ENCODE results near the gene ACOD1. TPM values are rescaled to one million over a fixed set of nuclear protein-coding genes. Genes with fewer than 3 reads are reported as not detected.

Gene ACOD1
- total RNA-seq (2016; rRNA removed; fragmentation: Illumina TruSeq; extraction: Trizol): not detected in 2 replicates
- total RNA-seq (2016; cell fraction: cytosol; rRNA removed; fragmentation: Illumina TruSeq; extraction: Trizol; ENCODE audit: low read depth): not detected in 2 replicates
- total RNA-seq (2016; cell fraction: insoluble cytoplasmic fraction; rRNA removed; fragmentation: Illumina TruSeq; extraction: Trizol): not detected in 2 replicates
- not detected in 2 replicates for total RNA-seq (2016; cell fraction: membrane; rRNA removed; fragmentation: Illumina TruSeq; extraction: Trizol)
- total RNA-seq (2016; cell fraction: nucleus; rRNA removed; fragmentation: Illumina TruSeq; extraction: Trizol): not detected in 2 replicates
- polyA plus RNA-seq (2011; rRNA removed): not detected in 2 replicates
- not detected in 2 replicates for polyA plus RNA-seq (2011; cell fraction: cytosol; rRNA removed)
- polyA plus RNA-seq (2011; cell fraction: nucleus; rRNA removed): not detected in 2 replicates
- not detected in 2 replicates for polyA plus RNA-seq (2012)
- not detected in 2 replicates for polyA plus RNA-seq (2016; cell fraction: cytosol; fragmentation: Illumina TruSeq; extraction: Trizol; ENCODE audit: low read depth)
- not detected in 2 replicates for polyA plus RNA-seq (2016; cell fraction: insoluble cytoplasmic fraction; fragmentation: Illumina TruSeq; extraction: Trizol; ENCODE audit: low read depth)
- polyA plus RNA-seq (2016; cell fraction: membrane; fragmentation: Illumina TruSeq; extraction: Trizol; ENCODE audit: low read depth): not detected in 2 replicates
- not detected in 2 replicates for polyA plus RNA-seq (2016; cell fraction: nucleus; fragmentation: Illumina TruSeq; extraction: Trizol; ENCODE audit: insufficient read depth, low read depth)
- polyA minus RNA-seq (2011; rRNA and poly(A)+ RNA removed; ENCODE audit: low replicate concordance): not detected in 2 replicates
- not detected in 2 replicates for polyA minus RNA-seq (2011; cell fraction: cytosol; rRNA and poly(A)+ RNA removed)
- not detected in 2 replicates for polyA minus RNA-seq (2011; cell fraction: nucleus; rRNA and poly(A)+ RNA removed)
- Bru-seq, nascent RNA: not detected
- BruChase-seq, experiment 1, labeled RNA remaining after a 6-hour chase: not detected
- BruChase-seq, experiment 2, labeled RNA remaining after a 2-hour chase: not detected
- long read RNA-seq, experiment 1: 0 reads
- long read RNA-seq, experiment 2: 0 reads

DNA sequence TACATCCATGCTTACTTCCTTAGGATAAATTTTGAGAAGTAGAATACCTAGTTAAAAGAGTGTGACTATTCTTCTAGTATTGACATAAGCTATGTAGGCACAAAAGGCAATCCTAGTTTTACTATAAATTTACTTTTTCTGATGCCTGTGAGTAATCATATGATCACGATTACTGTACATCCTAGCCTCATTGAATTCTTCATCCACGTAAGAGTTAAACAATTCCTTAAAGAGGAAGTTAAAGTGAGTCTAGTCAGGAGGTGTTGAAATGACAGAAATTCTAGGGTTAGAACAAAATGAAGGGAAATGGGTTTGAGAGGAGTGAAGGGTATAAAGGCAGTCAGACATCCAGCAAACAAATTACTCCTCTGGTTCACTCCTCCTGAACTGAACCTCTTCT lies at the start of gene ACOD1:
TSS of gene ACOD1 (plus strand) at position 363 of the 400 bp plus-strand sequence. CDS start 48 bp downstream, outside the sequence.
- FAIRE-seq: no peak
- Histone ChIP-seq H2AFZ (ENCODE audit: low read length) (no peak within 1 kb of the TSS), H3K27me3 (ENCODE audit: control insufficient read depth in 1 of 2, insufficient read depth in 2 of 2, low read length in 2 of 2) (no peaks in the 10 kb centered on the region; a peak in 1 of 5 replicates), H3K4me3 (replicated peaks in 1 of 3; ENCODE audit: insufficient read depth in 1 of 3, low read depth in 2 of 3, low read length in 3 of 3) (no peak within 1 kb of the TSS), H3K79me2 (ENCODE audit: insufficient read depth, low read length) (no peaks in the 10 kb centered on the region), H4K20me1 (ENCODE audit: insufficient read depth, low read length) (no peaks in the 10 kb centered on the region), H3K4me2 (ENCODE audit: low read depth, low read length) (no peak within 1 kb of the TSS), H3K27ac (ENCODE audit: extremely low read length, insufficient read depth, low read length) (no peak within 1 kb of the TSS), H3K36me3 (replicated peaks in 1 of 2; ENCODE audit: control insufficient read depth in 1 of 2, insufficient read depth in 2 of 2, low read length in 2 of 2) (no peaks in the 10 kb centered on the region), H3K4me1 (ENCODE audit: insufficient read depth, low read length) (no peaks in the 10 kb centered on the region), H3K9me3 (ENCODE audit: low read length) (no peaks in the 10 kb centered on the region), H3K9ac (ENCODE audit: insufficient read depth, low read depth, low read length) (no peak within 1 kb of the TSS)
- no peak for ATAC-seq
- in situ Hi-C loops (cut with HindIII; ENCODE audit: extremely low pct_ligation_motif_present, low pct_unique_long_range_greater_than_20kb) (no loop called here), intact Hi-C loops (cut with micrococcal nuclease; ENCODE audit: unreplicated experiment) (no loop called here)
- POLR2A ChIA-PET: no interaction called here
- DNase-seq (ENCODE audit: low spot score): no peak
- 4% methylated on average over 2 of the region's 2 CpGs for WGBS (ENCODE audit: low lambda C conversion rate)
- no TSS peak for BruUV-seq (replicated peaks)
- TF ChIP-seq, protein P1, sequence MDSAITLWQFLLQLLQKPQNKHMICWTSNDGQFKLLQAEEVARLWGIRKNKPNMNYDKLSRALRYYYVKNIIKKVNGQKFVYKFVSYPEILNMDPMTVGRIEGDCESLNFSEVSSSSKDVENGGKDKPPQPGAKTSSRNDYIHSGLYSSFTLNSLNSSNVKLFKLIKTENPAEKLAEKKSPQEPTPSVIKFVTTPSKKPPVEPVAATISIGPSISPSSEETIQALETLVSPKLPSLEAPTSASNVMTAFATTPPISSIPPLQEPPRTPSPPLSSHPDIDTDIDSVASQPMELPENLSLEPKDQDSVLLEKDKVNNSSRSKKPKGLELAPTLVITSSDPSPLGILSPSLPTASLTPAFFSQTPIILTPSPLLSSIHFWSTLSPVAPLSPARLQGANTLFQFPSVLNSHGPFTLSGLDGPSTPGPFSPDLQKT (CRISPR knock-in tag; IDR thresholded peaks at IDR 0.05; ENCODE audit: borderline replicate concordance): no peak
- TF ChIP-seq FOXA3 (CRISPR knock-in tag; IDR thresholded peaks at IDR 0.05) (no peak), ZNF317 (CRISPR knock-in tag; IDR thresholded peaks at IDR 0.05) (no peak), TGIF2 (CRISPR knock-in tag; IDR thresholded peaks at IDR 0.05) (no peak), BORCS8-MEF2B (CRISPR knock-in tag; IDR thresholded peaks at IDR 0.05) (no peak), NFYC (CRISPR knock-in tag; IDR thresholded peaks at IDR 0.05) (no peak), ESRRA (CRISPR knock-in tag; IDR thresholded peaks at IDR 0.05; ENCODE audit: low read depth) (no peak), FOXK1 (CRISPR knock-in tag; IDR thresholded peaks at IDR 0.05; ENCODE audit: borderline replicate concordance, low read depth) (no peak), MTA1 (CRISPR knock-in tag; IDR thresholded peaks at IDR 0.05; ENCODE audit: borderline replicate concordance) (no peak), GATA4 (IDR thresholded peaks at IDR 0.05; ENCODE audit: borderline replicate concordance, low read depth) (no peak), HHEX (CRISPR knock-in tag; IDR thresholded peaks at IDR 0.05) (no peak)
- TF ChIP-seq, protein P2, sequence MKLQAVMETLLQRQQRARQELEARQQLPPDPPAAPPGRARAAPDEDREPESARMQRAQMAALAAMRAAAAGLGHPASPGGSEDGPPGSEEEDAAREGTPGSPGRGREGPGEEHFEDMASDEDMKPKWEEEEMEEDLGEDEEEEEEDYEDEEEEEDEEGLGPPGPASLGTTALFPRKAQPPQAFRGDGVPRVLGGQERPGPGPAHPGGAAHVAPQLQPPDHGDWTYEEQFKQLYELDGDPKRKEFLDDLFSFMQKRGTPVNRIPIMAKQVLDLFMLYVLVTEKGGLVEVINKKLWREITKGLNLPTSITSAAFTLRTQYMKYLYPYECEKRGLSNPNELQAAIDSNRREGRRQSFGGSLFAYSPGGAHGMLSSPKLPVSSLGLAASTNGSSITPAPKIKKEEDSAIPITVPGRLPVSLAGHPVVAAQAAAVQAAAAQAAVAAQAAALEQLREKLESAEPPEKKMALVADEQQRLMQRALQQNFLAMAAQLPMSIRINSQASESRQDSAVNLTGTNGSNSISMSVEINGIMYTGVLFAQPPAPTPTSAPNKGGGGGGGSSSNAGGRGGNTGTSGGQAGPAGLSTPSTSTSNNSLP (IDR thresholded peaks at IDR 0.05; ENCODE audit: low read depth, low read length): no peak
- TF ChIP-seq, protein P3, sequence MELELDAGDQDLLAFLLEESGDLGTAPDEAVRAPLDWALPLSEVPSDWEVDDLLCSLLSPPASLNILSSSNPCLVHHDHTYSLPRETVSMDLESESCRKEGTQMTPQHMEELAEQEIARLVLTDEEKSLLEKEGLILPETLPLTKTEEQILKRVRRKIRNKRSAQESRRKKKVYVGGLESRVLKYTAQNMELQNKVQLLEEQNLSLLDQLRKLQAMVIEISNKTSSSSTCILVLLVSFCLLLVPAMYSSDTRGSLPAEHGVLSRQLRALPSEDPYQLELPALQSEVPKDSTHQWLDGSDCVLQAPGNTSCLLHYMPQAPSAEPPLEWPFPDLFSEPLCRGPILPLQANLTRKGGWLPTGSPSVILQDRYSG (CRISPR knock-in tag; IDR thresholded peaks at IDR 0.05): no peak
- TF ChIP-seq, protein P4, sequence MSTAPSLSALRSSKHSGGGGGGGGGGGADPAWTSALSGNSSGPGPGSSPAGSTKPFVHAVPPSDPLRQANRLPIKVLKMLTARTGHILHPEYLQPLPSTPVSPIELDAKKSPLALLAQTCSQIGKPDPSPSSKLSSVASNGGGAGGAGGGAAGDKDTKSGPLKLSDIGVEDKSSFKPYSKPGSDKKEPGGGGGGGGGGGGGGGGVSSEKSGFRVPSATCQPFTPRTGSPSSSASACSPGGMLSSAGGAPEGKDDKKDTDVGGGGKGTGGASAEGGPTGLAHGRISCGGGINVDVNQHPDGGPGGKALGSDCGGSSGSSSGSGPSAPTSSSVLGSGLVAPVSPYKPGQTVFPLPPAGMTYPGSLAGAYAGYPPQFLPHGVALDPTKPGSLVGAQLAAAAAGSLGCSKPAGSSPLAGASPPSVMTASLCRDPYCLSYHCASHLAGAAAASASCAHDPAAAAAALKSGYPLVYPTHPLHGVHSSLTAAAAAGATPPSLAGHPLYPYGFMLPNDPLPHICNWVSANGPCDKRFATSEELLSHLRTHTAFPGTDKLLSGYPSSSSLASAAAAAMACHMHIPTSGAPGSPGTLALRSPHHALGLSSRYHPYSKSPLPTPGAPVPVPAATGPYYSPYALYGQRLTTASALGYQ (CRISPR knock-in tag; IDR thresholded peaks at IDR 0.05): no peak
- CTCF ChIA-PET (ENCODE audit: low intra/inter-chr PET ratio, low total read pairs): no interaction called here
